HG03280 (cell line): Measurements from ENCODE around the gene PRSS57.

Experiments used
- ATAC-seq: cut with Tn5 transposase; IDR thresholded peaks from one replicate; pipeline ENCODE4 v1.9.1; 2021; ENCODE audit warnings: mild to moderate bottlenecking, moderate library complexity; ENCODE audit not compliant: unreplicated experiment

PRSS57 gene

GRCh38 chr19:639253-640160 lies 55.7 kb downstream of the PRSS57 start, which contains the start of gene FGF22:
FGF22 (plus strand) TSS chr19:639879; CDS start chr19:639926, 47 bp downstream.
- peak; percentile 72 for ATAC-seq

DNA sequence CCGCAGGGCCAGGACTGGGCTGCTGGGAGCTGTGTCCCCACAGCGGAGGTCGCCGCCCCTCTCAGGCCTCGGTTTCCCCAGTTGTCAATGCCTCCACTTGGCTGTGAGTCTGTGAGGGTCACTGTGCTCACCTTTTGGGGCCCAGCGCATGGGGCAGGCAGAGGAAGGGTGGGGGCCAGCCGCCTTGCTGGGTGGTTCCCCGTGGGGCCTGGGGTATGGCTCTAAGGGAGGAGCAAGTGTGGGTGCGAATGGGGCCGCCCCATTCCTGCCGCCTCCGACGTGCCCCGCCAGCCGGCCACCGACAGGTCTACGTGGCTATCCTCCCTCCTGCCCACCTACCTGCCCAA lies 56.4 kb downstream of the PRSS57 start:
- ATAC-seq = no peak
